ENCODE measurements around the gene KIF26B.

Gene KIF26B

GRCh38 chr1:245132771-245133170 lies 22.0 kb upstream of the KIF26B start:
- DNase-seq (ENCODE audit: low read depth in 2 of 2) = no peak

GRCh38 chr1:245133995-245134715 lies 20.6 kb upstream of the KIF26B start:
- no peak for DNase-seq (ENCODE audit: low read depth in 2 of 2)

GRCh38 chr1:245142171-245142798 lies 12.5 kb upstream of the KIF26B start:
- no peak for DNase-seq (ENCODE audit: low read depth in 2 of 2)

GRCh38 chr1:245142976-245143375 lies 11.8 kb upstream of the KIF26B start:
- no peak for DNase-seq (ENCODE audit: low read depth in 2 of 2)

- DNase-seq (ENCODE audit: low read depth in 2 of 2) = no peak
These were observed 10.9 kb upstream of the KIF26B start for GRCh38 chr1:245143849-245144248.

- no peak for DNase-seq (ENCODE audit: low read depth in 2 of 2)
These were observed 6.7 kb upstream of the KIF26B start for GRCh38 chr1:245148069-245148468.

- no peak for DNase-seq (ENCODE audit: low read depth in 2 of 2)
These were observed 5.9 kb upstream of the KIF26B start for GRCh38 chr1:245148861-245149260.

GRCh38 chr1:245153081-245153551 lies 1.7 kb upstream of the KIF26B start:
- peak; percentile 39 to 43 for DNase-seq (ENCODE audit: low read depth in 2 of 2)

GRCh38 chr1:245153552-245154428 lies 995 bp upstream of the KIF26B start:
- DNase-seq (ENCODE audit: low read depth in 2 of 2) = peak in 1 of 2 donors; percentile 3

- DNase-seq (ENCODE audit: low read depth in 2 of 2) = peak in 1 of 2 donors; percentile 7
These were observed 671 bp downstream of the KIF26B start for GRCh38 chr1:245155272-245156040.

GRCh38 chr1:245156041-245156735 lies 1.4 kb downstream of the KIF26B start:
- peak; percentile 51 to 75 for DNase-seq (ENCODE audit: low read depth in 2 of 2)

GRCh38 chr1:245156736-245157505 lies 2.1 kb downstream of the KIF26B start:
- DNase-seq (ENCODE audit: low read depth in 2 of 2) = no peak

- DNase-seq (ENCODE audit: low read depth in 2 of 2) = no peak
These were observed 4.1 kb downstream of the KIF26B start for GRCh38 chr1:245158913-245159312.

GRCh38 chr1:245160288-245160687 lies 5.5 kb downstream of the KIF26B start:
- DNase-seq (ENCODE audit: low read depth in 2 of 2) = no peak

GRCh38 chr1:245160741-245161400 lies 6.1 kb downstream of the KIF26B start:
- no peak for DNase-seq (ENCODE audit: low read depth in 2 of 2)

GRCh38 chr1:245161866-245162265 lies 7.1 kb downstream of the KIF26B start:
- no peak for DNase-seq (ENCODE audit: low read depth in 2 of 2)

- no peak for DNase-seq (ENCODE audit: low read depth in 2 of 2)
These were observed 11.7 kb downstream of the KIF26B start for GRCh38 chr1:245166471-245166885.

- DNase-seq (ENCODE audit: low read depth in 2 of 2) = no peak
These were observed 13.3 kb downstream of the KIF26B start for GRCh38 chr1:245168086-245168485.

- DNase-seq (ENCODE audit: low read depth in 2 of 2) = no peak
These were observed 14.1 kb downstream of the KIF26B start for GRCh38 chr1:245168906-245169305.

GRCh38 chr1:245169376-245169775 lies 14.6 kb downstream of the KIF26B start:
- no peak for DNase-seq (ENCODE audit: low read depth in 2 of 2)

All from stimulated activated CD4-positive, alpha-beta T cell treated with anti-CD3 and anti-CD28 coated beads, Interleukin-1b, Interleukin-23, amount 100 ng/mL, for 4 hours (primary cell).